ENCODE results near the gene APOBEC3B. TPM values are rescaled to one million over a fixed set of nuclear protein-coding genes. Genes with fewer than 3 reads are reported as not detected.

Gene APOBEC3B
- total and polyA plus RNA-seq, 2 donors (not counting 1 experiment from before 2014, with no cell fraction given), result 2.4 to 7.9 TPM

DNA sequence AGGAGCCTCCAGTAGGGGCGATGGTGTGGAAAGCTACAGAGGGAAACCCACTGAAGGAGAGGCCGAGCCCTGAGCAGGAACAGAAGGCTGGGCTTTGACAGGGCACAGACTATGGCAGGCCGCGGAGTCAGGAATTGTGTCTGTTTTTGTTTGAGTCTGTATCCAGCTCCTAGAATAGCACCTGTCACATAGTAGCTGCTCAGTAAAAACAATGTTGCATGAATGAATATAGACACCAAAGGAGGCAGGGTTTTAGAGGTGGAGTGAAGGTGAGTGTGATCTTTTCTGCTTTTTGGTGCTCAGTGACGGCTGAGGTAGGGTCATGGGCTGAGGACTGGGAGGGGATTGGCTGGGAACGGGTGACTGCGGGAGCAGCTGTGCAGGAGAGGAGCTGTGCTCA, 43.2 kb upstream of the APOBEC3B start:
- Mint-ChIP-seq H3K9me3 (ENCODE audit: insufficient read depth) (no peaks in the 10 kb centered on the region), H3K4me1 (peaks cover 23% of the 10 kb centered on the region), H3K27ac (no peak overlapping the region), H3K4me3 (no peak overlapping the region), H3K27me3 (peaks cover 33% of the 10 kb centered on the region)
- DNase-seq, result no peak
- H3K4me3 ChIP-seq (ENCODE audit: control extremely low read depth in 1 of 5, extremely low read depth in 1 of 5, insufficient read depth in 1 of 5, low read depth in 2 of 5, low read length in 4 of 5), result no peak overlapping the region
- no peaks in the 10 kb centered on the region for H3K36me3 ChIP-seq (replicated peaks in 1 of 2; ENCODE audit: control extremely low read depth in 1 of 2, control insufficient read depth in 1 of 2, extremely low read depth in 1 of 2, insufficient read depth in 2 of 2, low read length in 1 of 2)
- intact Hi-C loops (cut with micrococcal nuclease), result no loop called here
- no peaks in the 10 kb centered on the region for H4K20me1 ChIP-seq (ENCODE audit: control insufficient read depth, insufficient read depth, low read length, poor library complexity, severe bottlenecking)
- H3K4me2 ChIP-seq (replicated peaks; ENCODE audit: low read depth, low read length, poor library complexity, severe bottlenecking), result no peak overlapping the region
- WGBS (ENCODE audit: insufficient coverage), result 91% methylated on average over 5 of the region's 7 CpGs
- H3K9ac ChIP-seq (ENCODE audit: low read length), result no peak overlapping the region
- ChIA-PET POLR2A (no interaction called here), CTCF (interaction anchor here (0.5 to 0.7 kb wide), 2 partner anchors 11 to 64 kb away, joined by 3 read pairs; no protein-coding TSS in a partner anchor)
- no peak overlapping the region for H2AFZ ChIP-seq (ENCODE audit: insufficient read depth, low read depth, low read length, poor library complexity, severe bottlenecking)
- H3K79me2 ChIP-seq (ENCODE audit: control insufficient read depth, insufficient read depth, low read length), result no peaks in the 10 kb centered on the region
- no peak for ATAC-seq (ENCODE audit: low read depth)
- peaks cover 0 to 12% (median 1%) of the 10 kb centered on the region in 4 experiments for H3K27me3 ChIP-seq (replicated peaks in 1 of 4; ENCODE audit: control extremely low read depth in 1 of 4, control insufficient read depth in 3 of 4, insufficient read depth in 4 of 4, low read length in 3 of 4)
- TF ChIP-seq EZH2 (IDR thresholded peaks at IDR 0.05; ENCODE audit: borderline replicate concordance, insufficient read depth, low read depth, low read length, poor library complexity, severe bottlenecking), result no peak
- TF ChIP-seq, protein P1, sequence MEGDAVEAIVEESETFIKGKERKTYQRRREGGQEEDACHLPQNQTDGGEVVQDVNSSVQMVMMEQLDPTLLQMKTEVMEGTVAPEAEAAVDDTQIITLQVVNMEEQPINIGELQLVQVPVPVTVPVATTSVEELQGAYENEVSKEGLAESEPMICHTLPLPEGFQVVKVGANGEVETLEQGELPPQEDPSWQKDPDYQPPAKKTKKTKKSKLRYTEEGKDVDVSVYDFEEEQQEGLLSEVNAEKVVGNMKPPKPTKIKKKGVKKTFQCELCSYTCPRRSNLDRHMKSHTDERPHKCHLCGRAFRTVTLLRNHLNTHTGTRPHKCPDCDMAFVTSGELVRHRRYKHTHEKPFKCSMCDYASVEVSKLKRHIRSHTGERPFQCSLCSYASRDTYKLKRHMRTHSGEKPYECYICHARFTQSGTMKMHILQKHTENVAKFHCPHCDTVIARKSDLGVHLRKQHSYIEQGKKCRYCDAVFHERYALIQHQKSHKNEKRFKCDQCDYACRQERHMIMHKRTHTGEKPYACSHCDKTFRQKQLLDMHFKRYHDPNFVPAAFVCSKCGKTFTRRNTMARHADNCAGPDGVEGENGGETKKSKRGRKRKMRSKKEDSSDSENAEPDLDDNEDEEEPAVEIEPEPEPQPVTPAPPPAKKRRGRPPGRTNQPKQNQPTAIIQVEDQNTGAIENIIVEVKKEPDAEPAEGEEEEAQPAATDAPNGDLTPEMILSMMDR (IDR thresholded peaks at IDR 0.05), result no peak
- peaks cover 23 to 27% of the 10 kb centered on the region in 2 donors for H3K4me1 ChIP-seq (ENCODE audit: control insufficient read depth in 2 of 2, insufficient read depth in 2 of 2, low read length in 2 of 2)
- H3K27ac ChIP-seq (ENCODE audit: low read length in 2 of 2), result no peak overlapping the region
- H3K9me3 ChIP-seq (ENCODE audit: control extremely low read depth in 1 of 3, control insufficient read depth in 2 of 3, insufficient read depth in 1 of 3, low read length in 2 of 3), result peaks cover 0 to 7% (median 0%) of the 10 kb centered on the region in 3 donors

GRCh38 chr22:38940811-38941384, 41.2 kb upstream of the APOBEC3B start:
- Histone ChIP-seq H3K27ac (ENCODE audit: low read length in 2 of 2) (no peak overlapping the region), H3K4me1 (ENCODE audit: control insufficient read depth in 2 of 2, insufficient read depth in 2 of 2, low read length in 2 of 2) (peaks cover 24 to 27% of the 10 kb centered on the region in 2 donors), H4K20me1 (ENCODE audit: control insufficient read depth, insufficient read depth, low read length, poor library complexity, severe bottlenecking) (no peaks in the 10 kb centered on the region), H3K36me3 (replicated peaks in 1 of 2; ENCODE audit: control extremely low read depth in 1 of 2, control insufficient read depth in 1 of 2, extremely low read depth in 1 of 2, insufficient read depth in 2 of 2, low read length in 1 of 2) (no peaks in the 10 kb centered on the region), H3K9ac (ENCODE audit: low read length) (no peak overlapping the region), H3K4me2 (replicated peaks; ENCODE audit: low read depth, low read length, poor library complexity, severe bottlenecking) (peak overlapping the region; percentile 69), H3K9me3 (ENCODE audit: control extremely low read depth in 1 of 3, control insufficient read depth in 2 of 3, insufficient read depth in 1 of 3, low read length in 2 of 3) (peaks cover 0 to 9% (median 0%) of the 10 kb centered on the region in 3 donors), H3K79me2 (ENCODE audit: control insufficient read depth, insufficient read depth, low read length) (no peaks in the 10 kb centered on the region), H3K27me3 (replicated peaks in 1 of 4; ENCODE audit: control extremely low read depth in 1 of 4, control insufficient read depth in 3 of 4, insufficient read depth in 4 of 4, low read length in 3 of 4) (peaks cover 0 to 9% (median 1%) of the 10 kb centered on the region in 4 experiments), H3K4me3 (ENCODE audit: control extremely low read depth in 1 of 5, extremely low read depth in 1 of 5, insufficient read depth in 1 of 5, low read depth in 2 of 5, low read length in 4 of 5) (no peak overlapping the region), H2AFZ (ENCODE audit: insufficient read depth, low read depth, low read length, poor library complexity, severe bottlenecking) (no peak overlapping the region)
- intact Hi-C loops (cut with micrococcal nuclease), result no loop called here
- ChIA-PET POLR2A (no interaction called here), CTCF (interaction anchor here (1.2 to 1.5 kb wide), 3 partner anchors 10 to 62 kb away, joined by 3 to 6 read pairs (median 5); no protein-coding TSS in a partner anchor)
- H3K27me3 Mint-ChIP-seq, result peaks cover 28% of the 10 kb centered on the region
- peaks cover 27% of the 10 kb centered on the region for H3K4me1 Mint-ChIP-seq
- no peak for ATAC-seq (ENCODE audit: low read depth)
- WGBS (ENCODE audit: insufficient coverage), result no CpG with 5 or more reads among the region's 6 CpGs
- no peak overlapping the region for H3K27ac Mint-ChIP-seq
- DNase-seq, result no peak
- peak overlapping the region; percentile 85 for H3K4me3 Mint-ChIP-seq
- no peak for TF ChIP-seq EZH2 (IDR thresholded peaks at IDR 0.05; ENCODE audit: borderline replicate concordance, insufficient read depth, low read depth, low read length, poor library complexity, severe bottlenecking)
- TF ChIP-seq, protein P1 (IDR thresholded peaks at IDR 0.05), result no peak
- H3K9me3 Mint-ChIP-seq (ENCODE audit: insufficient read depth), result no peaks in the 10 kb centered on the region
